Panc1 (cell line): ENCODE results near the gene NFIC. TPM values are rescaled to one million over a fixed set of nuclear protein-coding genes. Genes with fewer than 3 reads are reported as not detected.

Experiments used
- ATAC-seq: fragments of 200-7000 bp; cut with Tn5 transposase; 2 replicates; pipeline ENCODE4 v1.9.1; 2020; ENCODE audit warnings: mild to moderate bottlenecking, moderate library complexity
- BruUV-seq: library from RNA; stranded (reverse); fragments of 400-500 nt; replicated peaks from 2 replicates; lab custom pipeline; 2021; lab: Mats Ljungman, UMichigan
- CTCF ChIA-PET: fragments of 300-600 bp; sonication (Branson Sonifier 250); formaldehyde crosslinking; loops from one replicate; lab custom pipeline; 2022; ENCODE audit warnings: antibody characterized with exemption; lab: Charles Lee
- POLR2A ChIA-PET: fragments of 300-600 bp; sonication (Branson Sonifier 250); formaldehyde crosslinking; loops from one replicate; lab custom pipeline; 2022; ENCODE audit warnings: antibody characterized with exemption; lab: Charles Lee
- DNase-seq: peaks from one replicate; pipeline ENCODE4 v3.0.0-alpha.2; 2010; ENCODE audit warnings: low read depth, low spot score
- H3K27ac ChIP-seq: 2 replicates; pipeline ENCODE4 v1.5.1; 2011; ENCODE audit warnings: mild to moderate bottlenecking, low read length, inconsistent platforms
- H3K27me3 ChIP-seq: fragments of 200-500 bp; sonication (Bioruptor generic); 2 replicates; pipeline ENCODE4 v1.6.0; 2014; ENCODE audit warnings: low read length, inconsistent platforms; ENCODE audit not compliant: control insufficient read depth, insufficient read depth
- H3K36me3 ChIP-seq: fragments of 200-500 bp; sonication (Bioruptor generic); 2 replicates; pipeline ENCODE4 v1.5.1; 2014; ENCODE audit warnings: inconsistent platforms, mild to moderate bottlenecking, low read length, moderate library complexity; ENCODE audit not compliant: control insufficient read depth, insufficient read depth
- H3K4me1 ChIP-seq: 2 replicates; pipeline ENCODE4 v1.5.1; 2011; ENCODE audit warnings: inconsistent platforms, mild to moderate bottlenecking, low read length, moderate library complexity; ENCODE audit not compliant: control insufficient read depth, insufficient read depth
- H3K4me3 ChIP-seq, 2 experiments: 2 replicates each; pipeline ENCODE4 v1.5.1; 2011 to 2012; ENCODE audit warnings: low read depth in 2 of 2, low read length in 2 of 2, mild to moderate bottlenecking in 2 of 2, inconsistent platforms in 1 of 2, moderate library complexity in 1 of 2
- H3K9me3 ChIP-seq: fragments of 200-500 bp; sonication (Bioruptor generic); 2 replicates; pipeline ENCODE4 v1.5.1; 2014; ENCODE audit warnings: low read depth, mild to moderate bottlenecking, inconsistent platforms, low read length, moderate library complexity; ENCODE audit not compliant: control insufficient read depth, insufficient read depth
- POLR2AphosphoS5 ChIP-seq: IDR thresholded peaks from 2 replicates; pipeline ENCODE4 v1.6.1; 2012; ENCODE audit warnings: mild to moderate bottlenecking, low read depth, low read length, moderate library complexity
- SIN3A ChIP-seq: IDR thresholded peaks from 2 replicates; pipeline ENCODE4 v1.6.1; 2012; ENCODE audit warnings: low read depth, mild to moderate bottlenecking, low read length, moderate library complexity, borderline replicate concordance; ENCODE audit not compliant: insufficient read depth
- TCF7L2 ChIP-seq: IDR thresholded peaks from 2 replicates; pipeline ENCODE4 v1.6.1; 2011; ENCODE audit warnings: mild to moderate bottlenecking, low read depth, low read length, inconsistent platforms
- in situ Hi-C: cut with HindIII; loops from 2 replicates; pipeline ENCODE4 v1.10.0; 2016; ENCODE audit warnings: low sequenced_read_pairs, low pct_unique_long_range_greater_than_20kb
- intact Hi-C: fragments of 100-400 bp; cut with micrococcal nuclease; formaldehyde crosslinking; loops from one replicate; pipeline ENCODE4 v1.10.0; 2022; ENCODE audit not compliant: unreplicated experiment
- total RNA-seq: library from RNA; stranded (reverse); gene quantifications from one replicate; pipeline ENCODE4 v1.2.1, GENCODE V29; 2021; ENCODE audit not compliant: unreplicated experiment
- TF ChIP-seq, protein P1 (sequence below): fragments of 450-650 bp; IDR thresholded peaks from 2 replicates; pipeline ENCODE4 v1.5.1; 2017; ENCODE audit warnings: mild to moderate bottlenecking
- TF ChIP-seq, protein P2 (sequence below), 2 experiments: IDR thresholded peaks; 2 replicates each; pipeline ENCODE4 v1.6.1; 2011 to 2012; ENCODE audit warnings: low read depth in 2 of 2, control low read depth in 1 of 2, low read length in 1 of 2, mild to moderate bottlenecking in 1 of 2, moderate library complexity in 1 of 2; ENCODE audit not compliant: insufficient read depth in 1 of 2

Gene NFIC
- total RNA-seq, 1 experiment from 2014 or later, result 120 TPM

DNA sequence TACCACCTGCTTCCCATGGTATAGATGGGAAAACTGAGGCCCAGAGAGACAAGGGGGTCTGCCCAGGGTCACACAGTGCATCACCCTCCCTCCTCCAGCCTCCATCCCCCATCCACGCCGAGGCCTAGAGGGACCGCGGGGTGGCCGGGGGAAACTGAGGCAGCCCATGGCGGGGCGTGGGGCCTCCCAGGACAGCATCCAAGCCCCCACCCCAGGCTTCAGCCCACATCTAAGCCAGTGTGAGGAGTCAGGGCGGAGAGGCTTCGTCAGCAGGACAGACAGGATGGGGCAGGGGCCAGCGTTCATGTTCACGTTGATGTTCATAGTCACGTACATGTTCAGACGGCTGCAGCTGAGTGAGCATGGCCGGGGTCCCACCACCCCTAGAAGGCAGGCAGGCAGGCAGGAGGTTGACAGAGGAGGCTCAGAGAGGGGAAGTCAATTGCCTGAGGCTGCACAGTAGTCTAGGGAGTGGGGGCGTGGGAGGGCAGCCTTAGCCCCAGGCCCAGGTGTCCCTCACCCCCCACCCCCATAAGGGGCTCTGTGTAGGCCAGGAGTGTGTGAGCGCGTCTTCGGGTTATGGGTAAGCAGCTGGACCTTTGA lies 90.6 kb downstream of the NFIC start:
- H3K4me3 ChIP-seq, result no peak overlapping the region
- H3K4me1 ChIP-seq, result peaks cover 25% of the 10 kb centered on the region
- ATAC-seq (peak; percentile 15; the same call in 1 of the 2 replicates), DNase-seq (no peak)
- H3K9me3 ChIP-seq, result no peaks in the 10 kb centered on the region
- ChIA-PET CTCF (no interaction called here), POLR2A (no interaction called here)
- no peaks in the 10 kb centered on the region for H3K27me3 ChIP-seq
- BruUV-seq, result no TSS peak
- intact Hi-C loops, result no loop called here
- TF ChIP-seq, protein P1, sequence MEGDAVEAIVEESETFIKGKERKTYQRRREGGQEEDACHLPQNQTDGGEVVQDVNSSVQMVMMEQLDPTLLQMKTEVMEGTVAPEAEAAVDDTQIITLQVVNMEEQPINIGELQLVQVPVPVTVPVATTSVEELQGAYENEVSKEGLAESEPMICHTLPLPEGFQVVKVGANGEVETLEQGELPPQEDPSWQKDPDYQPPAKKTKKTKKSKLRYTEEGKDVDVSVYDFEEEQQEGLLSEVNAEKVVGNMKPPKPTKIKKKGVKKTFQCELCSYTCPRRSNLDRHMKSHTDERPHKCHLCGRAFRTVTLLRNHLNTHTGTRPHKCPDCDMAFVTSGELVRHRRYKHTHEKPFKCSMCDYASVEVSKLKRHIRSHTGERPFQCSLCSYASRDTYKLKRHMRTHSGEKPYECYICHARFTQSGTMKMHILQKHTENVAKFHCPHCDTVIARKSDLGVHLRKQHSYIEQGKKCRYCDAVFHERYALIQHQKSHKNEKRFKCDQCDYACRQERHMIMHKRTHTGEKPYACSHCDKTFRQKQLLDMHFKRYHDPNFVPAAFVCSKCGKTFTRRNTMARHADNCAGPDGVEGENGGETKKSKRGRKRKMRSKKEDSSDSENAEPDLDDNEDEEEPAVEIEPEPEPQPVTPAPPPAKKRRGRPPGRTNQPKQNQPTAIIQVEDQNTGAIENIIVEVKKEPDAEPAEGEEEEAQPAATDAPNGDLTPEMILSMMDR, result no peak
- TF ChIP-seq POLR2AphosphoS5 (no peak), SIN3A (no peak), TCF7L2 (no peak)
- TF ChIP-seq, protein P2, sequence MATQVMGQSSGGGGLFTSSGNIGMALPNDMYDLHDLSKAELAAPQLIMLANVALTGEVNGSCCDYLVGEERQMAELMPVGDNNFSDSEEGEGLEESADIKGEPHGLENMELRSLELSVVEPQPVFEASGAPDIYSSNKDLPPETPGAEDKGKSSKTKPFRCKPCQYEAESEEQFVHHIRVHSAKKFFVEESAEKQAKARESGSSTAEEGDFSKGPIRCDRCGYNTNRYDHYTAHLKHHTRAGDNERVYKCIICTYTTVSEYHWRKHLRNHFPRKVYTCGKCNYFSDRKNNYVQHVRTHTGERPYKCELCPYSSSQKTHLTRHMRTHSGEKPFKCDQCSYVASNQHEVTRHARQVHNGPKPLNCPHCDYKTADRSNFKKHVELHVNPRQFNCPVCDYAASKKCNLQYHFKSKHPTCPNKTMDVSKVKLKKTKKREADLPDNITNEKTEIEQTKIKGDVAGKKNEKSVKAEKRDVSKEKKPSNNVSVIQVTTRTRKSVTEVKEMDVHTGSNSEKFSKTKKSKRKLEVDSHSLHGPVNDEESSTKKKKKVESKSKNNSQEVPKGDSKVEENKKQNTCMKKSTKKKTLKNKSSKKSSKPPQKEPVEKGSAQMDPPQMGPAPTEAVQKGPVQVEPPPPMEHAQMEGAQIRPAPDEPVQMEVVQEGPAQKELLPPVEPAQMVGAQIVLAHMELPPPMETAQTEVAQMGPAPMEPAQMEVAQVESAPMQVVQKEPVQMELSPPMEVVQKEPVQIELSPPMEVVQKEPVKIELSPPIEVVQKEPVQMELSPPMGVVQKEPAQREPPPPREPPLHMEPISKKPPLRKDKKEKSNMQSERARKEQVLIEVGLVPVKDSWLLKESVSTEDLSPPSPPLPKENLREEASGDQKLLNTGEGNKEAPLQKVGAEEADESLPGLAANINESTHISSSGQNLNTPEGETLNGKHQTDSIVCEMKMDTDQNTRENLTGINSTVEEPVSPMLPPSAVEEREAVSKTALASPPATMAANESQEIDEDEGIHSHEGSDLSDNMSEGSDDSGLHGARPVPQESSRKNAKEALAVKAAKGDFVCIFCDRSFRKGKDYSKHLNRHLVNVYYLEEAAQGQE (IDR thresholded peaks at IDR 0.05; ENCODE audit: insufficient read depth in 1 of 2, low read depth in 2 of 2, low read length in 1 of 2), result no peak
- no peak overlapping the region; the same call in 1 of the 2 replicates for H3K27ac ChIP-seq
- H3K36me3 ChIP-seq, result no peaks in the 10 kb centered on the region
- in situ Hi-C loops, result no loop called here

DNA sequence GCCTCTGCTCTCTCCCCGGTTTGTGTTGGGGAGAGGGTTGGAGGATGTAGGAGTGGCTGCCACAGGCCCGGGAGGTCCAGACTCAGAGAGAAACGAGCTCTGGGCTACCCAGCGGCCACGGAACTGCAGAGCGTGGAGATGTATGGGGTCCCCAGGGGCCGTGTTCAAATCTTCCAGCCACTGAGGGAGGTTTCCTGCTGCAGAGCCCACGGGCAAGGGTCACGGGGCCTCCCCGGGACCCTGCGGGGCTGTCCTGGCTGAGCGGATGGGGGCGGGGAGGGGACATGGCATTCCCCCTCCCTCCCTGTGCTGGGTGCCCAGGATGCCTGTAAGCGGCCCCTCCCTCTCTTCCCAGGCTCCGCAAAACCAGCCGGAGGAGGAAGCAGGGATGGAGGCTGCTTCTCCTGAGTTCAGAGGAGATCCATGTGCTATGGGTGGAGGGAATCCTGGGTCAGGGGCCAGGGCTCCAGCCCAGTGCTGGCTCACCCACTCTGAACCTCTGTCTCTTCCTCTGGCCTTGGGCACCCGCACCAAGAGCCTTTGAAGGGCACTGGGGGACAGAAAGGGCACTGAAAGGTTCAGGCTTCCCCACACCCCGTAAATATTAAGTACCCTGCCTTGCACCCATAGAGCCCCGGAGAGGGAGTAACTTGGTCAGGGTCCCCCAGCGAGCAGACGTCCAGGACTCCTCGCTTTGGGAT lies 91.3 kb downstream of the NFIC start:
- H3K4me1 ChIP-seq, result peaks cover 25% of the 10 kb centered on the region
- H3K36me3 ChIP-seq, result no peaks in the 10 kb centered on the region
- ChIA-PET POLR2A (no interaction called here), CTCF (no interaction called here)
- H3K4me3 ChIP-seq, result no peak overlapping the region
- in situ Hi-C loops (no loop called here), intact Hi-C loops (no loop called here)
- TF ChIP-seq, protein P2 (IDR thresholded peaks at IDR 0.05; ENCODE audit: insufficient read depth in 1 of 2, low read depth in 2 of 2, low read length in 1 of 2), result no peak
- TF ChIP-seq, protein P1, result no peak
- TF ChIP-seq TCF7L2, result no peak
- TF ChIP-seq POLR2AphosphoS5, result no peak
- no peak for TF ChIP-seq SIN3A
- H3K9me3 ChIP-seq, result no peaks in the 10 kb centered on the region
- H3K27ac ChIP-seq, result peak overlapping the region; percentile 51
- ATAC-seq, result peak; percentile 76
- H3K27me3 ChIP-seq, result no peaks in the 10 kb centered on the region
- BruUV-seq, result no TSS peak
- no peak for DNase-seq
